Neural progenitor cell (in vitro differentiated cells): ENCODE results near the gene TMEM53.

ENCODE experiments used
- EZH2 ChIP-seq: fragments of 200-600 bp; sonication (generic); IDR thresholded peaks from 2 replicates; pipeline ENCODE4 v1.6.1; 2017; ENCODE audit warnings: antibody characterized with exemption, mild to moderate bottlenecking, moderate library complexity
- EZH2phosphoT487 ChIP-seq: fragments of 200-600 bp; sonication (generic); IDR thresholded peaks from 2 replicates; pipeline ENCODE4 v1.6.1; 2017; ENCODE audit warnings: antibody characterized with exemption
- TF ChIP-seq, protein P1 (sequence below): fragments of 200-600 bp; sonication (generic); IDR thresholded peaks from 2 replicates; pipeline ENCODE4 v1.5.1; 2017; ENCODE audit warnings: antibody characterized with exemption, mild to moderate bottlenecking

DNA sequence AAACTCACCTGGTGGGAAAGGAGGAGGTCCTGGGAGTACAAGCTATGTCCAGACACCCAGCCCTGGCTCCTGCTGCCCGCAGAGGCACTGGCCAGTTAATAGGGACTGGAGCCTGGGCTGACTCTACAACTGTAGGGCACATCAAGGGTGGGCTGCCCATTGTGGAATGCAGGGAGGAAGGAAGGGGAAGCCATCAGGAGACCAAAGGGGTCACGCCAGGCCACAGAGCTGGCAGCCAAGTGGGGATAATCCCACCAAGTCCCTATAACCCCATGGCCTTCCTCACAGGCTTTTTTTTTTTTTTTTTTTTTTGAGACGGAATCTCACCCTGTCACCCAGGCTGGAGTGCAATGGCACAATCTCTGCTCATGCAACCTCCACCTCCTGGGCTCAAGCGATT lies 14.7 kb downstream of the TMEM53 start:
- TF ChIP-seq, protein P1, sequence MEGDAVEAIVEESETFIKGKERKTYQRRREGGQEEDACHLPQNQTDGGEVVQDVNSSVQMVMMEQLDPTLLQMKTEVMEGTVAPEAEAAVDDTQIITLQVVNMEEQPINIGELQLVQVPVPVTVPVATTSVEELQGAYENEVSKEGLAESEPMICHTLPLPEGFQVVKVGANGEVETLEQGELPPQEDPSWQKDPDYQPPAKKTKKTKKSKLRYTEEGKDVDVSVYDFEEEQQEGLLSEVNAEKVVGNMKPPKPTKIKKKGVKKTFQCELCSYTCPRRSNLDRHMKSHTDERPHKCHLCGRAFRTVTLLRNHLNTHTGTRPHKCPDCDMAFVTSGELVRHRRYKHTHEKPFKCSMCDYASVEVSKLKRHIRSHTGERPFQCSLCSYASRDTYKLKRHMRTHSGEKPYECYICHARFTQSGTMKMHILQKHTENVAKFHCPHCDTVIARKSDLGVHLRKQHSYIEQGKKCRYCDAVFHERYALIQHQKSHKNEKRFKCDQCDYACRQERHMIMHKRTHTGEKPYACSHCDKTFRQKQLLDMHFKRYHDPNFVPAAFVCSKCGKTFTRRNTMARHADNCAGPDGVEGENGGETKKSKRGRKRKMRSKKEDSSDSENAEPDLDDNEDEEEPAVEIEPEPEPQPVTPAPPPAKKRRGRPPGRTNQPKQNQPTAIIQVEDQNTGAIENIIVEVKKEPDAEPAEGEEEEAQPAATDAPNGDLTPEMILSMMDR: no peak
- no peak for TF ChIP-seq EZH2
- TF ChIP-seq EZH2phosphoT487: no peak
